IMR-90 (cell line): Measurements from ENCODE around the gene LMLN. TPM values are rescaled to one million over a fixed set of nuclear protein-coding genes. Genes with fewer than 3 reads are reported as not detected.
"Not testable (repeated sequence)": the region's sequence is repeated elsewhere in the genome, so short reads cannot be mapped to it uniquely, and the experiment has no call there.

ENCODE experiments used
- ATAC-seq: fragments of 200-7000 bp; cut with Tn5 transposase; 2 replicates; pipeline ENCODE4 v1.9.1; 2020; ENCODE audit warnings: low read depth, mild to moderate bottlenecking, moderate library complexity
- BruUV-seq: library from RNA; stranded (reverse); fragments of 400-500 nt; replicated peaks from 2 replicates; lab custom pipeline; 2021; lab: Mats Ljungman, UMichigan
- CTCF ChIA-PET: fragments of 300-600 bp; formaldehyde crosslinking; extraction: SDS; loops from one replicate; lab custom pipeline; 2021; ENCODE audit warnings: antibody characterized with exemption; lab: Yijun Ruan, JAX
- POLR2A ChIA-PET: fragments of 300-600 bp; sonication (Branson Sonifier 250); formaldehyde crosslinking; loops from one replicate; lab custom pipeline; 2022; ENCODE audit warnings: antibody characterized with exemption; ENCODE audit not compliant: unreplicated experiment; lab: Charles Lee
- DNase-seq: peaks from one replicate; pipeline ENCODE4 v3.0.0; 2013
- H2AFZ ChIP-seq: replicated peaks from 2 replicates; pipeline ENCODE3; 2013; ENCODE audit warnings: low read length, mild to moderate bottlenecking; ENCODE audit not compliant: poor library complexity
- H2AK5ac ChIP-seq: 2 replicates; pipeline ENCODE4 v1.6.1; 2013; ENCODE audit warnings: low read depth, low read length, inconsistent platforms
- H2AK9ac ChIP-seq: replicated peaks from 2 replicates; pipeline ENCODE3; 2013; ENCODE audit warnings: mild to moderate bottlenecking, low read depth, low read length, moderate library complexity; ENCODE audit not compliant: poor library complexity
- H2BK120ac ChIP-seq: 2 replicates; pipeline ENCODE4 v1.6.1; 2013; ENCODE audit warnings: low read depth, low read length, inconsistent platforms
- H2BK15ac ChIP-seq: 3 replicates; pipeline ENCODE4 v1.6.1; 2013; ENCODE audit warnings: low read depth, low read length, inconsistent platforms
- H2BK20ac ChIP-seq: 2 replicates; pipeline ENCODE4 v1.6.1; 2013; ENCODE audit warnings: low read depth, mild to moderate bottlenecking, inconsistent platforms, low read length, moderate library complexity
- H2BK5ac ChIP-seq: 2 replicates; pipeline ENCODE4 v1.6.1; 2013; ENCODE audit warnings: mild to moderate bottlenecking, low read depth, low read length, inconsistent platforms; ENCODE audit not compliant: poor library complexity, severe bottlenecking
- H3K14ac ChIP-seq: replicated peaks from 2 replicates; pipeline ENCODE4 v1.6.1; 2013; ENCODE audit warnings: low read depth, low read length, inconsistent platforms
- H3K18ac ChIP-seq: 2 replicates; pipeline ENCODE4 v1.6.1; 2013; ENCODE audit warnings: low read depth, low read length, control low read depth
- H3K23ac ChIP-seq: 2 replicates; pipeline ENCODE4 v1.6.1; 2013; ENCODE audit warnings: low read depth, low read length, inconsistent platforms
- H3K27ac ChIP-seq: 2 replicates; pipeline ENCODE4 v1.5.1; 2013; ENCODE audit warnings: mild to moderate bottlenecking, control low read depth, low read length; ENCODE audit not compliant: insufficient read depth
- H3K27me3 ChIP-seq: 2 replicates; pipeline ENCODE4 v1.6.1; 2013; ENCODE audit warnings: low read length; ENCODE audit not compliant: control insufficient read depth, insufficient read depth
- H3K36me3 ChIP-seq: 2 replicates; pipeline ENCODE4 v1.6.1; 2013; ENCODE audit warnings: low read length, mixed read lengths; ENCODE audit not compliant: control insufficient read depth, insufficient read depth
- H3K4ac ChIP-seq: 2 replicates; pipeline ENCODE4 v1.6.1; 2013; ENCODE audit warnings: low read depth, low read length, inconsistent platforms
- H3K4me1 ChIP-seq: 2 replicates; pipeline ENCODE4 v1.6.1; 2013; ENCODE audit warnings: low read length, mixed read lengths; ENCODE audit not compliant: control insufficient read depth, insufficient read depth
- H3K4me2 ChIP-seq: 2 replicates; pipeline ENCODE4 v1.6.1; 2013; ENCODE audit warnings: low read depth, mild to moderate bottlenecking, control low read depth, low read length, moderate library complexity
- H3K4me3 ChIP-seq: 2 replicates; pipeline ENCODE4 v1.5.1; 2013; ENCODE audit warnings: low read depth, mild to moderate bottlenecking, control low read depth, low read length, moderate library complexity; ENCODE audit not compliant: insufficient read depth
- H3K56ac ChIP-seq: 2 replicates; pipeline ENCODE4 v1.6.1; 2013; ENCODE audit warnings: low read length, inconsistent platforms; ENCODE audit not compliant: insufficient read depth; ENCODE audit errors: extremely low read depth
- H3K79me1 ChIP-seq, 2 experiments: 2 replicates each; pipeline ENCODE4 v1.6.1; 2013; ENCODE audit warnings: low read length in 2 of 2, inconsistent platforms in 1 of 2, low read depth in 1 of 2
- H3K9ac ChIP-seq: 2 replicates; pipeline ENCODE4 v1.6.1; 2013; ENCODE audit warnings: low read depth, low read length, control low read depth
- H3K9me1 ChIP-seq: 2 replicates; pipeline ENCODE4 v1.6.1; 2013; ENCODE audit warnings: low read length, inconsistent platforms; ENCODE audit not compliant: insufficient read depth
- H3K9me3 ChIP-seq: 2 replicates; pipeline ENCODE4 v1.6.1; 2013; ENCODE audit warnings: low read length; ENCODE audit not compliant: control insufficient read depth, insufficient read depth
- H4K20me1 ChIP-seq: 2 replicates; pipeline ENCODE4 v1.6.1; 2013; ENCODE audit warnings: low read length, inconsistent platforms; ENCODE audit not compliant: insufficient read depth
- H4K5ac ChIP-seq: 2 replicates; pipeline ENCODE4 v1.6.1; 2013; ENCODE audit warnings: mild to moderate bottlenecking, low read depth, low read length, control low read depth
- H4K8ac ChIP-seq, 2 experiments: 2 replicates each; pipeline ENCODE4 v1.6.1; 2013; ENCODE audit warnings: low read depth in 2 of 2, low read length in 2 of 2, control low read depth in 1 of 2, inconsistent platforms in 1 of 2
- H4K91ac ChIP-seq: 2 replicates; pipeline ENCODE4 v1.6.1; 2013; ENCODE audit warnings: low read depth, low read length, inconsistent platforms; ENCODE audit not compliant: insufficient read depth
- WGBS, 2 experiments: methylation state at CpG; one replicate each; pipeline versions ENCODE4 v1.1.5 to v1.1.7; 2013; ENCODE audit warnings: missing lambda C conversion rate in 2 of 2; ENCODE audit not compliant: insufficient read length in 1 of 2; ENCODE audit errors: extremely low coverage in 2 of 2; 5-methylcytosine and 5-hydroxymethylcytosine counted together
- dilution Hi-C: fragments of 300-500 bp; cut with HindIII; formaldehyde crosslinking; loops from one replicate; pipeline ENCODE4 v1.14.3; 2018; ENCODE audit warnings: low sequenced_read_pairs; ENCODE audit not compliant: unreplicated experiment
- in situ Hi-C: fragments of 300-500 bp; cut with MboI; formaldehyde crosslinking; loops from 3 replicates; pipeline ENCODE4 v1.14.3; 2019; ENCODE audit warnings: low sequenced_read_pairs, inconsistent platforms, mixed read lengths
- intact Hi-C: fragments of 100-400 bp; cut with micrococcal nuclease; formaldehyde crosslinking; loops from 2 replicates; pipeline ENCODE4 v1.10.0; 2022
- polyA plus RNA-seq, 3 experiments: library from polyadenylated mRNA; depleted of rRNA; stranded (reverse); fragments of >200 nt; gene quantifications; 2 replicates each; pipeline ENCODE4 v1.2.3, GENCODE V29; 2012; ENCODE audit warnings: low replicate concordance in 1 of 3
- total RNA-seq: library from RNA; depleted of rRNA; stranded (reverse); fragments of >200 nt; gene quantifications from 2 replicates; pipeline ENCODE4 v1.2.3, GENCODE V29; 2012

LMLN gene
- total and polyA plus RNA-seq, 2 of the 4 experiments (the other 2 are of a cell fraction), result 3.3 to 3.9 TPM

DNA sequence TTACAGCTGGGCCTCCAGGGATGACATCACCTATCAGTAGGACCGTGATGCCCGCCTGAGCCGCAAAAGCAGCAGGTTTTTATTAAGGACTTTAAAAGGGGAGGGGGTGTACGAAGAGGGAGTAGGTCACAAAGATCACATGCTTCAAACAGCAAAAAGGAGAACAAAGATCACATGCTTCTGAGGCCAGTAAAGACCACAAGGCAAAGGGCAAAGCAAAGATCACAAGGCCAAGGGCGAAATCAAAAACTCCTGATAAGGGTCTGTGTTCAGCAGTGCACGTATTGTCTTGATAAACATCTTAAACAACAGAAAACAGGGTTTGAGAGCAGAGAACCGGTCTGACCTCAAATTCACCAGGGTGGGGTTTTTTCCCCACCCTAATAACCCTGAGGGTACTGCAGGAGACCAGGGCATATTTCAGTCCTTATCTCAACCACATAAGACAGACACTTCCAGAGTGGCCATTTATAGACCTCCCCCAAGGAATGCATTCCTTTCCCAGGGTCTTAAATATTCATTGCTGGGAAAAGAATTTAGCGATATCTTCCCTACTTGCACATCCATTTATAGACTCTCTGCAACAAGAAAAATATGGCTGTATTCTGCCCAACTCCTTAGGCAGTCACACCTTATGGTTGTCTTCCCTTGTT lies 7.4 kb downstream of the LMLN start:
- H3K79me1 ChIP-seq, H2AK5ac ChIP-seq, H4K8ac ChIP-seq, H3K56ac ChIP-seq, H3K9ac ChIP-seq, H2BK15ac ChIP-seq, H3K36me3 ChIP-seq, H3K23ac ChIP-seq, POLR2A ChIA-PET, H3K27ac ChIP-seq, H3K27me3 ChIP-seq, DNase-seq, H2AK9ac ChIP-seq, ATAC-seq, H2BK5ac ChIP-seq, H4K5ac ChIP-seq, H3K18ac ChIP-seq, dilution Hi-C loops, H3K4me3 ChIP-seq, H2AFZ ChIP-seq, in situ Hi-C loops, H3K14ac ChIP-seq, H4K20me1 ChIP-seq, BruUV-seq, H2BK120ac ChIP-seq, H3K4me1 ChIP-seq, H2BK20ac ChIP-seq, H3K4ac ChIP-seq, H4K91ac ChIP-seq, H3K4me2 ChIP-seq, H3K9me3 ChIP-seq, H3K9me1 ChIP-seq, CTCF ChIA-PET: not testable (repeated sequence)
- intact Hi-C loops, result loop anchor here (10.0 kb wide), 1 partner anchor 107 kb away; no protein-coding TSS in a partner anchor
- WGBS, 2 experiments, result 83% methylated on average over 1 of the region's 8 CpGs; no CpG with 5 or more reads in 1 of the 2 experiments
